ENCODE data around the gene DAP. TPM values are rescaled to one million over a fixed set of nuclear protein-coding genes. Genes with fewer than 3 reads are reported as not detected.

Gene DAP
- total RNA-seq, 1 experiment from 2014 or later, result 108 TPM

DNA sequence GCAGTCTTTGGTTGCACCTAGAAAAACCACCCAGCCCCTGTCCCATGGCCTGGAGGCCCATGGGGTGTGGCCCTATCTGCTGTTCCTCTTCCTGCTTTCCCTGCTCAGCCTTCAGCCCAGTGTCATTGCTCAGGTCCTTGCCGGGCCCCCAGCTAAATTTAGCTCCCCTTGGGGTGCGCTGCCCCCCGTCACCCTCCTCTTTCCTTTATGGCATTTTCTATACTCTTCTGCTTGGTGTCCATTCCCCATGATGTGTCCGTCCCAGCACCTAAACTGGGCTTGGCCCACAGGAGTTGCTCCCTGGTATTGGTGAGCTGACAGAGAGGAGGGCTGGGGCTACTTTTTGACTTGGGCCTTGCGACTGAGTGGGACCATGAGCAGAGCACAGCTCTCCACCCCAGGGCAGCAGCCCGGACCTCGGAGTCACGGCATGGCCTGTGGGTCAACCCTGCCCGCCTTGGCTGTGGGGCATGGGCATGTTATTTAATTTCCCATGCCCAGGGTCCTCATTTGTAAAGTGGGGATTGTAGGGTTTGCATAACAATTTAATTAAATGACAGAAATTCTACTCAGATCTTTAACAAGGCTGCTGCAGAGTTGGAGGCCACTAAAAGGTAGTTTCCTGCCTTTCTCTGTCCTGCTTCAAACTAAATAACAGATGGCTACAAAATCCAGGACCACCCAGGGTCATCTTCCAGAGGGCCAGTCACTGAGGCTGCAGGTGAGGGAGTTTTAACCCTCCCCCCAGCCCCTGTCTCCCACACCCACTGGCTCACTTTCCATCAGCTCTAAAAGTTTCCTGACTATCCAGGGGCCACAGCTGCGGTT is 98.2 kb downstream of the DAP start:
- CTCF ChIA-PET, result interaction anchor here (0.6 to 0.7 kb wide), 2 partner anchors 30 to 106 kb away, joined by 3 read pairs; no protein-coding TSS in a partner anchor
- TF ChIP-seq CTCF (IDR thresholded peaks at IDR 0.05), result no peak
- no peak for TF ChIP-seq SIN3A (IDR thresholded peaks at IDR 0.05; ENCODE audit: borderline replicate concordance, insufficient read depth, low read depth, low read length)
- no peak for TF ChIP-seq TCF7L2 (IDR thresholded peaks at IDR 0.05; ENCODE audit: low read depth, low read length)
- TF ChIP-seq, protein P1, sequence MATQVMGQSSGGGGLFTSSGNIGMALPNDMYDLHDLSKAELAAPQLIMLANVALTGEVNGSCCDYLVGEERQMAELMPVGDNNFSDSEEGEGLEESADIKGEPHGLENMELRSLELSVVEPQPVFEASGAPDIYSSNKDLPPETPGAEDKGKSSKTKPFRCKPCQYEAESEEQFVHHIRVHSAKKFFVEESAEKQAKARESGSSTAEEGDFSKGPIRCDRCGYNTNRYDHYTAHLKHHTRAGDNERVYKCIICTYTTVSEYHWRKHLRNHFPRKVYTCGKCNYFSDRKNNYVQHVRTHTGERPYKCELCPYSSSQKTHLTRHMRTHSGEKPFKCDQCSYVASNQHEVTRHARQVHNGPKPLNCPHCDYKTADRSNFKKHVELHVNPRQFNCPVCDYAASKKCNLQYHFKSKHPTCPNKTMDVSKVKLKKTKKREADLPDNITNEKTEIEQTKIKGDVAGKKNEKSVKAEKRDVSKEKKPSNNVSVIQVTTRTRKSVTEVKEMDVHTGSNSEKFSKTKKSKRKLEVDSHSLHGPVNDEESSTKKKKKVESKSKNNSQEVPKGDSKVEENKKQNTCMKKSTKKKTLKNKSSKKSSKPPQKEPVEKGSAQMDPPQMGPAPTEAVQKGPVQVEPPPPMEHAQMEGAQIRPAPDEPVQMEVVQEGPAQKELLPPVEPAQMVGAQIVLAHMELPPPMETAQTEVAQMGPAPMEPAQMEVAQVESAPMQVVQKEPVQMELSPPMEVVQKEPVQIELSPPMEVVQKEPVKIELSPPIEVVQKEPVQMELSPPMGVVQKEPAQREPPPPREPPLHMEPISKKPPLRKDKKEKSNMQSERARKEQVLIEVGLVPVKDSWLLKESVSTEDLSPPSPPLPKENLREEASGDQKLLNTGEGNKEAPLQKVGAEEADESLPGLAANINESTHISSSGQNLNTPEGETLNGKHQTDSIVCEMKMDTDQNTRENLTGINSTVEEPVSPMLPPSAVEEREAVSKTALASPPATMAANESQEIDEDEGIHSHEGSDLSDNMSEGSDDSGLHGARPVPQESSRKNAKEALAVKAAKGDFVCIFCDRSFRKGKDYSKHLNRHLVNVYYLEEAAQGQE (IDR thresholded peaks at IDR 0.05; ENCODE audit: insufficient read depth in 1 of 2, low read depth in 2 of 2, low read length in 1 of 2), result no peak
- TF ChIP-seq POLR2AphosphoS5 (IDR thresholded peaks at IDR 0.05; ENCODE audit: low read depth, low read length), result no peak
- Histone ChIP-seq H3K27ac (ENCODE audit: low read length) (peak overlapping the region; percentile 64), H3K4me3 (ENCODE audit: low read depth in 2 of 2, low read length in 2 of 2) (no peak overlapping the region), H3K9me3 (ENCODE audit: control insufficient read depth, insufficient read depth, low read depth, low read length) (no peaks in the 10 kb centered on the region), H3K36me3 (ENCODE audit: control insufficient read depth, insufficient read depth, low read length) (no peaks in the 10 kb centered on the region), H3K27me3 (ENCODE audit: control insufficient read depth, insufficient read depth, low read length) (no peaks in the 10 kb centered on the region), H3K4me1 (ENCODE audit: control insufficient read depth, insufficient read depth, low read length) (peaks cover 19% of the 10 kb centered on the region)
- POLR2A ChIA-PET, result no interaction called here
- no TSS peak for BruUV-seq (replicated peaks)
- no peak for DNase-seq (ENCODE audit: low read depth, low spot score)
- ATAC-seq, result peak; percentile 41
- in situ Hi-C loops (cut with HindIII; ENCODE audit: low pct_unique_long_range_greater_than_20kb, low sequenced_read_pairs), result no loop called here
- intact Hi-C loops (cut with micrococcal nuclease; ENCODE audit: unreplicated experiment), result no loop called here

DNA sequence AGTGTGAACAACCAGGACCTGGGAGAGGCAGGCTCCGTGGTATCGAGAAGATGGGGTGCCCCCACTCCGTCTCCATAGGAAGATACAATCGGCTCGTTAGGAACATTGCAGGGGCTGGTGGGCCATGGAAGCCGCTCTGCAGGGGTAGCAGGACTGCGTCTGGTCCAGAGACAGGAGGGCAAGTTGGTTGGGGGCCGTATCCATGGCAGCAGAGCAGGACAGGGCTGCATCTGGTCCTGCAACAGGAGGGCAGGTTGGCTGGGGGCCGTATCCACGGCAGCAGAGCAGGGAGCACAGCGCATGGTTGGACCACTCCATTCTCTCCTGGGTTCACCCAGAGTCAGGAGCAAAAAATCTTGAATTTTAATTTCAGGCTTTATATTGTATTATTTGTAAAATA is 99.0 kb downstream of the DAP start:
- H3K36me3 ChIP-seq (ENCODE audit: control insufficient read depth, insufficient read depth, low read length), result no peaks in the 10 kb centered on the region
- no peak overlapping the region for H3K4me3 ChIP-seq (ENCODE audit: low read depth in 2 of 2, low read length in 2 of 2)
- H3K4me1 ChIP-seq (ENCODE audit: control insufficient read depth, insufficient read depth, low read length), result peaks cover 19% of the 10 kb centered on the region
- TF ChIP-seq SIN3A (IDR thresholded peaks at IDR 0.05; ENCODE audit: borderline replicate concordance, insufficient read depth, low read depth, low read length) (no peak), TCF7L2 (IDR thresholded peaks at IDR 0.05; ENCODE audit: low read depth, low read length) (no peak), CTCF (IDR thresholded peaks at IDR 0.05) (no peak), POLR2AphosphoS5 (IDR thresholded peaks at IDR 0.05; ENCODE audit: low read depth, low read length) (no peak)
- TF ChIP-seq, protein P1 (IDR thresholded peaks at IDR 0.05; ENCODE audit: insufficient read depth in 1 of 2, low read depth in 2 of 2, low read length in 1 of 2), result no peak
- ATAC-seq, result no peak
- ChIA-PET CTCF (interaction anchor here (0.6 kb wide), 1 partner anchor 29 kb away, joined by 3 read pairs; no protein-coding TSS in a partner anchor), POLR2A (no interaction called here)
- H3K27me3 ChIP-seq (ENCODE audit: control insufficient read depth, insufficient read depth, low read length), result no peaks in the 10 kb centered on the region
- no TSS peak for BruUV-seq (replicated peaks)
- intact Hi-C loops (cut with micrococcal nuclease; ENCODE audit: unreplicated experiment) (no loop called here), in situ Hi-C loops (cut with HindIII; ENCODE audit: low pct_unique_long_range_greater_than_20kb, low sequenced_read_pairs) (no loop called here)
- no peak for DNase-seq (ENCODE audit: low read depth, low spot score)
- H3K9me3 ChIP-seq (ENCODE audit: control insufficient read depth, insufficient read depth, low read depth, low read length), result no peaks in the 10 kb centered on the region
- H3K27ac ChIP-seq (ENCODE audit: low read length), result no peak overlapping the region
